Measurements from ENCODE around the gene AGAP1. TPM values are rescaled to one million over a fixed set of nuclear protein-coding genes. Genes with fewer than 3 reads are reported as not detected.

The AGAP1 gene
- total RNA-seq, 1 donor = 18.5 TPM

- DNase-seq (ENCODE audit: insufficient read length, low spot score, missing footprints) = no peak
- Histone ChIP-seq H2AFZ (ENCODE audit: low read length) (no peak overlapping the region), H3K79me2 (ENCODE audit: insufficient read depth, low read length) (peaks cover 69% of the 10 kb centered on the region), H4K20me1 (ENCODE audit: insufficient read depth, low read length) (peaks cover 54% of the 10 kb centered on the region), H3K27me3 (ENCODE audit: insufficient read depth, low read length) (no peaks in the 10 kb centered on the region), H3K4me2 (ENCODE audit: insufficient read depth, low read length) (no peak overlapping the region), H3K9me3 (ENCODE audit: low read depth, low read length) (no peaks in the 10 kb centered on the region), H3K27ac (ENCODE audit: low read depth, low read length) (no peak overlapping the region), H3K36me3 (ENCODE audit: insufficient read depth, low read length) (no peaks in the 10 kb centered on the region), H3K4me1 (ENCODE audit: insufficient read depth, low read length) (no peaks in the 10 kb centered on the region), H3K4me3 (ENCODE audit: insufficient read depth, low read length) (no peak overlapping the region)
- TF ChIP-seq, protein P1, sequence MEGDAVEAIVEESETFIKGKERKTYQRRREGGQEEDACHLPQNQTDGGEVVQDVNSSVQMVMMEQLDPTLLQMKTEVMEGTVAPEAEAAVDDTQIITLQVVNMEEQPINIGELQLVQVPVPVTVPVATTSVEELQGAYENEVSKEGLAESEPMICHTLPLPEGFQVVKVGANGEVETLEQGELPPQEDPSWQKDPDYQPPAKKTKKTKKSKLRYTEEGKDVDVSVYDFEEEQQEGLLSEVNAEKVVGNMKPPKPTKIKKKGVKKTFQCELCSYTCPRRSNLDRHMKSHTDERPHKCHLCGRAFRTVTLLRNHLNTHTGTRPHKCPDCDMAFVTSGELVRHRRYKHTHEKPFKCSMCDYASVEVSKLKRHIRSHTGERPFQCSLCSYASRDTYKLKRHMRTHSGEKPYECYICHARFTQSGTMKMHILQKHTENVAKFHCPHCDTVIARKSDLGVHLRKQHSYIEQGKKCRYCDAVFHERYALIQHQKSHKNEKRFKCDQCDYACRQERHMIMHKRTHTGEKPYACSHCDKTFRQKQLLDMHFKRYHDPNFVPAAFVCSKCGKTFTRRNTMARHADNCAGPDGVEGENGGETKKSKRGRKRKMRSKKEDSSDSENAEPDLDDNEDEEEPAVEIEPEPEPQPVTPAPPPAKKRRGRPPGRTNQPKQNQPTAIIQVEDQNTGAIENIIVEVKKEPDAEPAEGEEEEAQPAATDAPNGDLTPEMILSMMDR (IDR thresholded peaks at IDR 0.05; ENCODE audit: extremely low read depth, low read depth, low read length) = no peak
Measured at GRCh38 chr2:235583144-235583543, 89.3 kb downstream of the AGAP1 start.

GRCh38 chr2:235583925-235584637 is 90.2 kb downstream of the AGAP1 start:
- H3K27ac ChIP-seq (ENCODE audit: low read depth, low read length) = no peak overlapping the region
- no peak overlapping the region for H2AFZ ChIP-seq (ENCODE audit: low read length)
- peaks cover 69% of the 10 kb centered on the region for H3K79me2 ChIP-seq (ENCODE audit: insufficient read depth, low read length)
- no peak overlapping the region for H3K4me3 ChIP-seq (ENCODE audit: insufficient read depth, low read length)
- TF ChIP-seq, protein P1 (IDR thresholded peaks at IDR 0.05; ENCODE audit: extremely low read depth, low read depth, low read length) = no peak
- no peaks in the 10 kb centered on the region for H3K9me3 ChIP-seq (ENCODE audit: low read depth, low read length)
- H3K4me2 ChIP-seq (ENCODE audit: insufficient read depth, low read length) = no peak overlapping the region
- H3K36me3 ChIP-seq (ENCODE audit: insufficient read depth, low read length) = no peaks in the 10 kb centered on the region
- no peak for DNase-seq (ENCODE audit: insufficient read length, low spot score, missing footprints)
- no peaks in the 10 kb centered on the region for H3K27me3 ChIP-seq (ENCODE audit: insufficient read depth, low read length)
- peaks cover 52% of the 10 kb centered on the region for H4K20me1 ChIP-seq (ENCODE audit: insufficient read depth, low read length)
- no peaks in the 10 kb centered on the region for H3K4me1 ChIP-seq (ENCODE audit: insufficient read depth, low read length)

- H2AFZ ChIP-seq (ENCODE audit: low read length) = no peak overlapping the region
- H3K79me2 ChIP-seq (ENCODE audit: insufficient read depth, low read length) = peaks cover 66% of the 10 kb centered on the region
- no peak for DNase-seq (ENCODE audit: insufficient read length, low spot score, missing footprints)
- no peaks in the 10 kb centered on the region for H3K4me1 ChIP-seq (ENCODE audit: insufficient read depth, low read length)
- TF ChIP-seq, protein P1 (IDR thresholded peaks at IDR 0.05; ENCODE audit: extremely low read depth, low read depth, low read length) = no peak
- no peak overlapping the region for H3K4me3 ChIP-seq (ENCODE audit: insufficient read depth, low read length)
- no peaks in the 10 kb centered on the region for H3K27me3 ChIP-seq (ENCODE audit: insufficient read depth, low read length)
- H3K27ac ChIP-seq (ENCODE audit: low read depth, low read length) = no peak overlapping the region
- no peaks in the 10 kb centered on the region for H3K9me3 ChIP-seq (ENCODE audit: low read depth, low read length)
- peaks cover 52% of the 10 kb centered on the region for H4K20me1 ChIP-seq (ENCODE audit: insufficient read depth, low read length)
- no peak overlapping the region for H3K4me2 ChIP-seq (ENCODE audit: insufficient read depth, low read length)
- H3K36me3 ChIP-seq (ENCODE audit: insufficient read depth, low read length) = no peaks in the 10 kb centered on the region
Measured at GRCh38 chr2:235584638-235585007, 90.8 kb downstream of the AGAP1 start.

DNA sequence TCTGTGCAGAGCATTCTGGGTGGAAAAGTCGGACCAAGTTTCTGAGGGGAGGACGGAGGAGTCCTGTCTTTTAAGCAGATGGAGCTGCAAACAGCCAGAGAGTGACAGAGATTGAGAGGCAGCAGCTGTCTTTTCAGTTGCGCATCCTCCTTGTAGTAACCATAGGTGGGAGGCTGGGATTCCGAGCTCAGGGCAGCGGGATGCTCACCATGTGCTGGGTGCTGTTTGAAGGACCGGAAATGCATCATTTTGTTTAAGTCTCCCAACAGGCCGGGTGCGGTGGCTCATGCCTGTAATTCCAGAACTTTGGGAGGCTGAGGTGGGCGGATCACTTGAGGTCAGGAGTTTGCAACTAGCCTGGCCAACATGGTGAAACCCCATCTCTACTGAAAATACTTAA is 93.4 kb downstream of the AGAP1 start:
- Histone ChIP-seq H3K27me3 (ENCODE audit: insufficient read depth, low read length) (no peaks in the 10 kb centered on the region), H2AFZ (ENCODE audit: low read length) (no peak overlapping the region), H3K4me2 (ENCODE audit: insufficient read depth, low read length) (no peak overlapping the region), H3K27ac (ENCODE audit: low read depth, low read length) (no peak overlapping the region), H3K4me3 (ENCODE audit: insufficient read depth, low read length) (no peak overlapping the region), H3K4me1 (ENCODE audit: insufficient read depth, low read length) (peaks cover 8% of the 10 kb centered on the region), H4K20me1 (ENCODE audit: insufficient read depth, low read length) (peaks cover 43% of the 10 kb centered on the region), H3K9me3 (ENCODE audit: low read depth, low read length) (no peaks in the 10 kb centered on the region), H3K79me2 (ENCODE audit: insufficient read depth, low read length) (peaks cover 50% of the 10 kb centered on the region), H3K36me3 (ENCODE audit: insufficient read depth, low read length) (no peaks in the 10 kb centered on the region)
- TF ChIP-seq, protein P1 (IDR thresholded peaks at IDR 0.05; ENCODE audit: extremely low read depth, low read depth, low read length) = no peak
- DNase-seq (ENCODE audit: insufficient read length, low spot score, missing footprints) = no peak
